Cardiac fibroblast (primary cell): ENCODE results near the gene EPHA8.

Experiments used
- DNase-seq, 2 donors: peaks; one replicate each; pipeline versions ENCODE4 v3.0.0 to v3.0.0-alpha.2; 2010; ENCODE audit warnings: low read depth in 2 of 2
- H3K4me3 ChIP-seq, 2 donors: replicated peaks in 1 of 2; 1 replicate in 1 of 2; 2 replicates in 1 of 2; pipeline ENCODE4 v1.5.1; 2011; ENCODE audit warnings: low read depth in 2 of 2, low read length in 2 of 2, mild to moderate bottlenecking in 2 of 2, moderate library complexity in 1 of 2
- CTCF ChIP-seq: IDR thresholded peaks from one replicate; pipeline ENCODE4 v1.5.1; 2011; ENCODE audit warnings: low read depth, mild to moderate bottlenecking, low read length, inconsistent platforms

The EPHA8 gene

GRCh38 chr1:22522221-22522743, 41.0 kb upstream of the EPHA8 start:
- H3K4me3 ChIP-seq, result no peak overlapping the region
- no peak for TF ChIP-seq CTCF
- no peak for DNase-seq

- no peak for TF ChIP-seq CTCF
- H3K4me3 ChIP-seq, result no peak overlapping the region
- no peak for DNase-seq
Observed at GRCh38 chr1:22524481-22524880, 38.8 kb upstream of the EPHA8 start.

GRCh38 chr1:22525211-22525610, 38.1 kb upstream of the EPHA8 start:
- DNase-seq, result no peak
- no peak for TF ChIP-seq CTCF

GRCh38 chr1:22525646-22526045, 37.6 kb upstream of the EPHA8 start:
- TF ChIP-seq CTCF, result no peak

More at GRCh38 chr1:22525211-22525610, 38.1 kb upstream of the EPHA8 start:
- no peak overlapping the region for H3K4me3 ChIP-seq

GRCh38 chr1:22526098-22526497, 37.2 kb upstream of the EPHA8 start:
- TF ChIP-seq CTCF, result no peak
- no peak for DNase-seq
- no peak overlapping the region for H3K4me3 ChIP-seq

More at GRCh38 chr1:22525646-22526045, 37.6 kb upstream of the EPHA8 start:
- H3K4me3 ChIP-seq, result no peak overlapping the region
- DNase-seq, result no peak

- DNase-seq, result no peak
- H3K4me3 ChIP-seq, result no peak overlapping the region
- TF ChIP-seq CTCF, result no peak
Observed at GRCh38 chr1:22526677-22527076, 36.6 kb upstream of the EPHA8 start.

GRCh38 chr1:22527122-22527521, 36.2 kb upstream of the EPHA8 start:
- DNase-seq, result no peak
- H3K4me3 ChIP-seq, result no peak overlapping the region
- TF ChIP-seq CTCF, result no peak
